ENCODE results near the gene DCST1. TPM values are rescaled to one million over a fixed set of nuclear protein-coding genes. Genes with fewer than 3 reads are reported as not detected.
A peak's percentile ranks its signal among the peaks of the same experiment; 100 is the strongest.
"Not testable (repeated sequence)": the region's sequence is repeated elsewhere in the genome, so short reads cannot be mapped to it uniquely, and the experiment has no call there.

The DCST1 gene
- total and polyA plus RNA-seq, 7 donors, result 0.12 to 0.34 TPM; not detected in 5

DNA sequence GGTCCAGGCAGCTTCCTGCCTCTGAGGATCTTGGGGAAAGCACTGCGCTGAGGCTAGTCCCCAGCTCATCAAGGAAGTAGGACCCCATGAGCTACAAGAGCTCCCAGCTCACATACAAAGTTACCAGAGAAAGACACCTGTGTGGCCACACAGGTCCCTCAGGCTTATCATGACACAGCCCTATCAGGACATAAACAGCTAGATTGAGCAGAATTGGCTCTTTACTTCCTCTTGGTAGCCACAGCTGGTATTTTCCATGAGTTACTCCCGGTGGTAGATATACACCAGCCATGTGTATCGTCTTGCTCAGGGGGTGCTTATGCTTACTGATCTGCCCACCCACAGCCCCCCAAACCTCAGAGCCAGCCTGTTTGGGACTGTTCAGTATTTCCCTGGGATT lies 39.0 kb upstream of the DCST1 start:
- TF ChIP-seq, protein P1, sequence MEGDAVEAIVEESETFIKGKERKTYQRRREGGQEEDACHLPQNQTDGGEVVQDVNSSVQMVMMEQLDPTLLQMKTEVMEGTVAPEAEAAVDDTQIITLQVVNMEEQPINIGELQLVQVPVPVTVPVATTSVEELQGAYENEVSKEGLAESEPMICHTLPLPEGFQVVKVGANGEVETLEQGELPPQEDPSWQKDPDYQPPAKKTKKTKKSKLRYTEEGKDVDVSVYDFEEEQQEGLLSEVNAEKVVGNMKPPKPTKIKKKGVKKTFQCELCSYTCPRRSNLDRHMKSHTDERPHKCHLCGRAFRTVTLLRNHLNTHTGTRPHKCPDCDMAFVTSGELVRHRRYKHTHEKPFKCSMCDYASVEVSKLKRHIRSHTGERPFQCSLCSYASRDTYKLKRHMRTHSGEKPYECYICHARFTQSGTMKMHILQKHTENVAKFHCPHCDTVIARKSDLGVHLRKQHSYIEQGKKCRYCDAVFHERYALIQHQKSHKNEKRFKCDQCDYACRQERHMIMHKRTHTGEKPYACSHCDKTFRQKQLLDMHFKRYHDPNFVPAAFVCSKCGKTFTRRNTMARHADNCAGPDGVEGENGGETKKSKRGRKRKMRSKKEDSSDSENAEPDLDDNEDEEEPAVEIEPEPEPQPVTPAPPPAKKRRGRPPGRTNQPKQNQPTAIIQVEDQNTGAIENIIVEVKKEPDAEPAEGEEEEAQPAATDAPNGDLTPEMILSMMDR (IDR thresholded peaks at IDR 0.05), result no peak
- Histone ChIP-seq H3K4me3 (no peak overlapping the region), H3K9me3 (no peaks in the 10 kb centered on the region), H3K36me3 (ENCODE audit: insufficient read depth in 1 of 2, low read depth in 1 of 2) (peaks cover 0 to 19% of the 10 kb centered on the region in 2 donors), H3K27me3 (ENCODE audit: insufficient read depth in 3 of 3, low read length in 2 of 3) (no peaks in the 10 kb centered on the region), H3K4me1 (peaks cover 9% of the 10 kb centered on the region), H3K27ac (no peak overlapping the region)
- DNase-seq (no peak), ATAC-seq (no peak)
- intact Hi-C loops (cut with DNase I), result no loop called here
- WGBS, 3 donors, result 51 to 69% (median 57%) methylated on average over 3 of the region's 3 CpGs

DNA sequence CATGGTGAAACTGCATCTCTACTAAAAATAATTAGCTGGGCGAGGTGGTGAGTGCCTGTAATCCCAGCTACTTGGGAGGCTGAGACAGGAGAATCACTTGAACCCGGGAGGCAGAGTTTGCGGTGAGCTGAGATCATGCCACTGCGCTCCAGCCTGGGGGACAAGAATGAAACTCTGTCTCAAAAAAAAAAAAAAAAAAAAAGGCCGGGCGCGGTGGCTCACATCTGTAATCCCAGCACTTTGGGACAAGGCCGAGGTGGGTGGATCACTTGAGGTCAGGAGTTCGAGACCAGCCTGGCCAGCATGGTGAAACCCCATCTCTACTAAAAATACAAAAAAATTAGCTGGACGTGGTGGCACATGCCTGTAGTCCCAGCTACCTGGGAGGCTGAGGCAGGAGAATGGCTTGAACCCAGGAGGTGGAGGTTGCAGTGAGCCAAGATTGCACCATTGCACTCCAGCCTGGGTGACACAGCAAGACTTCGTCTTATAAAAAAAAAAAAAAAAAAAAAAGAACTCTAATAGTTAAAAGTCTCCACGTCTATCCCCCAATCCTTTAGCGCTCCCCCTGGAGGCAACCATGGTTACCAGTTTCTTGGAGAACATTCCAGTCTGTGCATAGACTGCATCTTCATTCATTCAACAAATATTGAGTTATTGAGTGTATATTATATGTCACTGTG lies 38.2 kb upstream of the DCST1 start:
- H3K9me3 ChIP-seq; H3K4me3 ChIP-seq; H3K27me3 ChIP-seq (ENCODE audit: insufficient read depth in 3 of 3, low read length in 2 of 3); intact Hi-C loops (cut with DNase I); H3K27ac ChIP-seq: not testable (repeated sequence)
- peaks cover 0 to 13% of the 10 kb centered on the region in 2 donors for H3K36me3 ChIP-seq (ENCODE audit: insufficient read depth in 1 of 2, low read depth in 1 of 2)
- TF ChIP-seq, protein P1 (IDR thresholded peaks at IDR 0.05), result peak; percentile 39
- 37 to 63% (median 42%) methylated on average over 10 to 13 of the region's 13 CpGs for WGBS, 3 donors
- peak in 2 of 4 donors; percentile 13 to 17 for ATAC-seq
- H3K4me1 ChIP-seq, result peaks cover 15% of the 10 kb centered on the region
- DNase-seq, result peak in 1 of 2 donors; percentile 69

DNA sequence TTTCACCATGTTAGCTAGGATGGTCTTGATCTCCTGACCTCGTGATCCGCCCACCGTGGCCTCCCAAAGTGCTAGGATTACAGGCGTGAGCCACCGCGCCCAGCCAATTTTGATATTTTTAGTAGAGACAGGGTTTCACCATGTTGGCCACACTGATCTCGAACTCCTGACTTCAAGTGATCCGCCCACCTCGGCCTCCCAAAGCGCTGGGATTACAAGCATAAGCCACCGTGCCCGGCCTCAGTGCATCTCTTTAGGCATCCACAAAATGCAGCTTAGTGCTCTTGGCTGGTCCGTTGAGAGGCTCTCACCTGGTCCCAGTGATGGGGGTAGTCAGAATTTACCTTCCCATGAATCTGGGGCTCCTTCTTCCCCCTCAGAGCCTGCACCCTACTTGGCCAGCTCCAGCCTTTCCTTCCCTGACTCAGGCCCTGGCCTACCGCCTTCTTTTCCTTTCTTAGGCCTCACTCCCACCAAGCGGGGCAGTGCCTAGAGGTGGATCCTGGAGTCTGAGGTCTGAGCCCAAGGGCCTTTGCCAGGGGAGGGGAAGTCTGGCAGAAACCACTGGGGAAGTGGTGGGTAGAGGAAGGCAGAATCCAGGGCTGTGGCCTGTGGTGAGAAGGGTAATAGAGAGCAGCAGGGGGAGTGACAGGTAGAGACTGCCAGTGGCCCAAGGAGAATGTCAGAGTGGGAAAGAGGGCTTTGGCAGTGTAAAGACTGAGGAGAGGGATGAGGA lies 36.5 kb upstream of the DCST1 start:
- no peaks in the 10 kb centered on the region for H3K27me3 ChIP-seq (ENCODE audit: insufficient read depth in 3 of 3, low read length in 2 of 3)
- intact Hi-C loops (cut with DNase I), result no loop called here
- TF ChIP-seq, protein P1 (IDR thresholded peaks at IDR 0.05), result no peak
- peaks cover 15% of the 10 kb centered on the region for H3K4me1 ChIP-seq
- H3K9me3 ChIP-seq, result no peaks in the 10 kb centered on the region
- H3K4me3 ChIP-seq, result no peak overlapping the region
- H3K27ac ChIP-seq, result no peak overlapping the region
- WGBS, 3 donors, result 74 to 82% (median 74%) methylated on average over 15 of the region's 15 CpGs
- no peak for ATAC-seq
- no peaks in the 10 kb centered on the region for H3K36me3 ChIP-seq (ENCODE audit: insufficient read depth in 1 of 2, low read depth in 1 of 2)
- peak in 1 of 2 donors; percentile 39 for DNase-seq

DNA sequence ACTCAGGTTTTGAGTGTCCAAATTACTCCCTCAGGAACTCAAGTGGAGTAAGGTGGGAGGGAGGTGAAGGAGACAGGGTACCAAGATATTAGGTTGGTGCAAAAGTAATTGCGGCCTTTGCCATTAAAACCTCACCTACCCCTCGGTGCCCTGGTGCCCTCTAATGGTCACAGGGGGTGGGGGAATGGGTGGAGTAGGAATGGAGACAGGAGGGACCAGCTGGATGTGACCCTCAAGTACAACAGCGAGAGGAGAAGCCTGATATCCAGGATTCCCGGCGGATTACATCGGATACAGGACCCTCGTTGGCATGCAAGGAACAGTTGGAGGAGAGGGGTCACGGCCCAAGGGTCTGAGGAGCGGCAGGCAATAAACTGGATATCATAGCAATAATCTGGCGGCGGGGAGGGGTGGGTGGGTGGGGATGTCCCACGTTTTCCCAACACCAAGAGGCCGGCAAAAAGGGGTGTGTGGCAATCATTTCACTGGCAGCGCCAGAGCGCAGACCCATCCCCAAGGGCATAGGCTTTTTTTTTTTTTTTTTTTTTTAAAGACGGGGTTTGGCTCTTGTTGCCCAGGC lies 35.3 kb upstream of the DCST1 start:
- intact Hi-C loops (cut with DNase I), result no loop called here
- Histone ChIP-seq H3K9me3 (no peaks in the 10 kb centered on the region), H3K4me3 (no peak overlapping the region), H3K27ac (no peak overlapping the region), H3K27me3 (ENCODE audit: insufficient read depth in 3 of 3, low read length in 2 of 3) (no peaks in the 10 kb centered on the region), H3K36me3 (ENCODE audit: insufficient read depth in 1 of 2, low read depth in 1 of 2) (no peaks in the 10 kb centered on the region), H3K4me1 (peaks cover 15% of the 10 kb centered on the region)
- ATAC-seq, result no peak
- 49 to 63% (median 54%) methylated on average over 13 to 16 of the region's 16 CpGs for WGBS, 3 donors
- TF ChIP-seq, protein P1 (IDR thresholded peaks at IDR 0.05), result peak; percentile 22
- DNase-seq, result peak in 1 of 2 donors; percentile 48

All from psoas muscle (tissue), 8 donors.